Fibroblast of lung (primary cell): Measurements from ENCODE around the gene DDX10.

Source experiments
- EZH2 ChIP-seq: IDR thresholded peaks from 2 replicates; pipeline ENCODE4 v1.5.1; 2012; ENCODE audit warnings: low read length, control low read depth, mild to moderate bottlenecking; ENCODE audit errors: missing control alignments
- TF ChIP-seq, protein P1 (sequence below), 2 donors: IDR thresholded peaks in 1 of 2; conservative IDR thresholded peaks in 1 of 2; 1 replicate in 1 of 2; 2 replicates in 1 of 2; pipeline ENCODE4 v1.5.1; 2011 to 2012; ENCODE audit warnings: low read length in 2 of 2, control low read depth in 1 of 2, inconsistent platforms in 1 of 2, low read depth in 1 of 2, mild to moderate bottlenecking in 1 of 2

GRCh38 chr11:108836541-108836940, 171.7 kb downstream of the DDX10 start:
- TF ChIP-seq EZH2 = no peak
- TF ChIP-seq, protein P1, sequence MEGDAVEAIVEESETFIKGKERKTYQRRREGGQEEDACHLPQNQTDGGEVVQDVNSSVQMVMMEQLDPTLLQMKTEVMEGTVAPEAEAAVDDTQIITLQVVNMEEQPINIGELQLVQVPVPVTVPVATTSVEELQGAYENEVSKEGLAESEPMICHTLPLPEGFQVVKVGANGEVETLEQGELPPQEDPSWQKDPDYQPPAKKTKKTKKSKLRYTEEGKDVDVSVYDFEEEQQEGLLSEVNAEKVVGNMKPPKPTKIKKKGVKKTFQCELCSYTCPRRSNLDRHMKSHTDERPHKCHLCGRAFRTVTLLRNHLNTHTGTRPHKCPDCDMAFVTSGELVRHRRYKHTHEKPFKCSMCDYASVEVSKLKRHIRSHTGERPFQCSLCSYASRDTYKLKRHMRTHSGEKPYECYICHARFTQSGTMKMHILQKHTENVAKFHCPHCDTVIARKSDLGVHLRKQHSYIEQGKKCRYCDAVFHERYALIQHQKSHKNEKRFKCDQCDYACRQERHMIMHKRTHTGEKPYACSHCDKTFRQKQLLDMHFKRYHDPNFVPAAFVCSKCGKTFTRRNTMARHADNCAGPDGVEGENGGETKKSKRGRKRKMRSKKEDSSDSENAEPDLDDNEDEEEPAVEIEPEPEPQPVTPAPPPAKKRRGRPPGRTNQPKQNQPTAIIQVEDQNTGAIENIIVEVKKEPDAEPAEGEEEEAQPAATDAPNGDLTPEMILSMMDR (conservative IDR thresholded peaks at IDR 0.05 in 1 of 2, IDR thresholded peaks at IDR 0.05 in 1 of 2; ENCODE audit: low read depth in 1 of 2, low read length in 2 of 2) = no peak
